RWPE2 (cell line): Measurements from ENCODE around the gene HNRNPA3.
A peak's percentile ranks its signal among the peaks of the same experiment; 100 is the strongest.
"Not testable (repeated sequence)": the region's sequence is repeated elsewhere in the genome, so short reads cannot be mapped to it uniquely, and the experiment has no call there.

Experiments used
- ATAC-seq: fragments of 200-7000 bp; cut with Tn5 transposase; 3 replicates; pipeline ENCODE4 v1.9.1; 2021; ENCODE audit warnings: low read depth
- DNase-seq: peaks from one replicate; pipeline ENCODE4 v3.0.0-alpha.2; 2020; ENCODE audit warnings: low spot score
- H3K27ac ChIP-seq: fragments of 450-650 bp; 2 replicates; pipeline ENCODE4 v1.5.1; 2017; ENCODE audit warnings: mild to moderate bottlenecking; ENCODE audit not compliant: poor library complexity, severe bottlenecking
- H3K27me3 ChIP-seq: fragments of 250-450 bp; sonication (Bioruptor Pico); 2 replicates; pipeline ENCODE4 v1.5.1; 2021; ENCODE audit warnings: mild to moderate bottlenecking, moderate library complexity; ENCODE audit not compliant: insufficient read depth, poor library complexity, severe bottlenecking
- H3K36me3 ChIP-seq: fragments of 250-450 bp; sonication (Bioruptor Pico); 2 replicates; pipeline ENCODE4 v1.5.1; 2020; ENCODE audit warnings: low read depth, mild to moderate bottlenecking, moderate library complexity
- H3K4me1 ChIP-seq: fragments of 250-450 bp; sonication (Bioruptor Pico); 2 replicates; pipeline ENCODE4 v1.5.1; 2021; ENCODE audit warnings: mild to moderate bottlenecking, moderate library complexity; ENCODE audit not compliant: insufficient read depth, poor library complexity, severe bottlenecking
- H3K4me3 ChIP-seq: fragments of 250-450 bp; sonication (Bioruptor Pico); 2 replicates; pipeline ENCODE4 v1.5.1; 2021; ENCODE audit warnings: mild to moderate bottlenecking, moderate library complexity; ENCODE audit not compliant: severe bottlenecking
- H3K9me3 ChIP-seq: fragments of 250-450 bp; sonication (Bioruptor Pico); 2 replicates; pipeline ENCODE4 v1.5.1; 2021; ENCODE audit warnings: mild to moderate bottlenecking, moderate library complexity; ENCODE audit not compliant: severe bottlenecking
- TF ChIP-seq, protein P1 (sequence below): fragments of 450-650 bp; IDR thresholded peaks from one replicate; pipeline ENCODE4 v1.5.1; 2017; ENCODE audit warnings: mild to moderate bottlenecking, moderate library complexity; ENCODE audit not compliant: poor library complexity, severe bottlenecking

HNRNPA3 gene

DNA sequence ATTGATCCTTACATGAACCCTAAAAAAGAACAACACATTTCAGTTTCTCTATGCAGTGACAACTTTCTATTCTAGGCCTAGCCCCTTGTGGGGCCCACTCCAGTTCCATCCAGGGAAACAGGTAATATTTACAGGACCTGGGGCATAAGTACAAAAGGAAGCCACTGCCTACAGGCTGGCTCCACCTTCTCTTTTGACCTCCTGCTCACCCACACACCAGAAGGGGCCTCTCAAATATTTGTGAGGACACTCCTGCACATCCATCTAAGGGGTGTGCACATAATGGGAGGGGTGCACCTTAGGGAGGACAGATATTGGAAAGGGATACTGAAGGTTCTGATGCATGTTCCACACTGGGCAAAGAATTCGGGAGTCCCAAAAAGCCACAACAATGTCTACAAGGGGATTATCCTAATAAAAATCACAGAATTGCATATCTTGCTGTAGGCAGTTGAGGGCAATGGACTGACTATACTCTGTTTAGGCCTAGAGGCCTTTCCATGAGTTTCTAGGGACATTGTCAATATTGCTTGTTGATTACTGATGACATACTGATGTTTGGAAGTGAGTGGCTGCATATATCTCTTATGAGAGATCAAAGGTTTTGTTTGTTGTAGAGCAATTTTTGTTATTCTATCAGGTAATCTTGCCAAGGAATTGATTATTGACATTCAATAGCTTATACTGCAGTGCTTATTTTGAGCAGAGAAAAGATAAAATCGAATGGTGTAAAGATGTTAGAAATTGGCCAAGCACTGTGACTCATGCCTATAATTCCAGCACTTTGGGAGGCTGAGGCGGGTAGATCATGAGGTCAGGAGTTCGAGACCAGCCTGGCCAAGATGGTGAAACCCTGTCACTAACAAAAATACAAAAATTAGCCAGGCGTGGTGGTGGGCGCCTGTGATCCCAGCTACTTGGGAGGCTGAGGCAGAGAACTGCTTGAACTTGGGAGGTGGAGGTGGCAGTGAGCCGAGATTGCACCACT, 23.8 kb upstream of the HNRNPA3 start:
- Histone ChIP-seq H3K27me3 (no peaks in the 10 kb centered on the region), H3K4me3 (no peak overlapping the region)
- ATAC-seq: no peak

DNA sequence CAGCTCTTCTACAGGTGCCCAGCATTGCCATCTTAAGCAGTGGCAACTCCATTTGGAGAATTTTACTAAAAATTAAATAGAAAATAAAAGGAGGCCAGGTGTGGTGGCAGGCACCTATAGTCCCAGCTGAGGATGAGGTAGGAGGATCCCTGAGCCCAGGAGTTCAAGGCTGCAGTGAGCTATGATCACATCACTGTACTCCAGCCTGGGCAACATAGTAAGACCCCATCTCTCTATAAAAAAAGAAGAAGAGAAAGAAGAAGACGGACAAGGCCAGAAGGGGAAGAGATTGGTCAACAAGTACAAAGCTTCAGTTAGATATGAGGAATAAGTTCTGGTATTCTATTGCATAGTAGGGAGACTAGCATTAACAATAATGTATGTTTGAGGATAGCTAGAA, 21.7 kb upstream of the HNRNPA3 start:
- TF ChIP-seq, protein P1, sequence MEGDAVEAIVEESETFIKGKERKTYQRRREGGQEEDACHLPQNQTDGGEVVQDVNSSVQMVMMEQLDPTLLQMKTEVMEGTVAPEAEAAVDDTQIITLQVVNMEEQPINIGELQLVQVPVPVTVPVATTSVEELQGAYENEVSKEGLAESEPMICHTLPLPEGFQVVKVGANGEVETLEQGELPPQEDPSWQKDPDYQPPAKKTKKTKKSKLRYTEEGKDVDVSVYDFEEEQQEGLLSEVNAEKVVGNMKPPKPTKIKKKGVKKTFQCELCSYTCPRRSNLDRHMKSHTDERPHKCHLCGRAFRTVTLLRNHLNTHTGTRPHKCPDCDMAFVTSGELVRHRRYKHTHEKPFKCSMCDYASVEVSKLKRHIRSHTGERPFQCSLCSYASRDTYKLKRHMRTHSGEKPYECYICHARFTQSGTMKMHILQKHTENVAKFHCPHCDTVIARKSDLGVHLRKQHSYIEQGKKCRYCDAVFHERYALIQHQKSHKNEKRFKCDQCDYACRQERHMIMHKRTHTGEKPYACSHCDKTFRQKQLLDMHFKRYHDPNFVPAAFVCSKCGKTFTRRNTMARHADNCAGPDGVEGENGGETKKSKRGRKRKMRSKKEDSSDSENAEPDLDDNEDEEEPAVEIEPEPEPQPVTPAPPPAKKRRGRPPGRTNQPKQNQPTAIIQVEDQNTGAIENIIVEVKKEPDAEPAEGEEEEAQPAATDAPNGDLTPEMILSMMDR: no peak
- ATAC-seq: no peak

More for the DNA sequence above, 23.8 kb upstream of the HNRNPA3 start:
- Histone ChIP-seq H3K27ac (no peak overlapping the region), H3K9me3 (no peaks in the 10 kb centered on the region), H3K4me1 (peaks cover 9% of the 10 kb centered on the region), H3K36me3 (no peaks in the 10 kb centered on the region)
- TF ChIP-seq, protein P1: no peak
- no peak for DNase-seq

DNA sequence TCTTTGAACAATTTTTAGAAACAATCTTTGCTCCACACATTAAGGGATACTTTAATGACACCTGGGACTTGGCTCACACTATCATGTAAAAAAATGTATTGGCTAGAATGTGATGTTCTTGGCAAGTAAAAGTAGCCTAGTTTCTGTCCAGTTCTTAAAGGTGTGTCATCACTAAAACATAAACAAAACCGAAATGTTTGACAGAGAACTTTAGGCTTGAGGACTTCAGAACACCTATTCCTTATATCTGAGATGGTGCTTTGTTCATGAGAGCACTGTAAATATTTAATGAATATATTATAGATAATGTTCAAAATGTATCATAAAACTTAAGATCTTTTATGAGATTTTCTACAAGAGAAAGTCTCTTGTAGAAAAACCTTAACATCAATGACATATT, 19.8 kb upstream of the HNRNPA3 start:
- ATAC-seq (no peak), DNase-seq (no peak)
- Histone ChIP-seq H3K27ac (no peak overlapping the region), H3K4me1 (peaks cover 9% of the 10 kb centered on the region), H3K4me3 (no peak overlapping the region), H3K9me3 (no peaks in the 10 kb centered on the region), H3K36me3 (no peaks in the 10 kb centered on the region), H3K27me3 (no peaks in the 10 kb centered on the region)
- TF ChIP-seq, protein P1: no peak

More for the DNA sequence above, 21.7 kb upstream of the HNRNPA3 start:
- H3K36me3 ChIP-seq: no peaks in the 10 kb centered on the region
- no peak for DNase-seq
- H3K4me3 ChIP-seq: no peak overlapping the region
- H3K27ac ChIP-seq: no peak overlapping the region
- H3K27me3 ChIP-seq: no peaks in the 10 kb centered on the region
- peaks cover 9% of the 10 kb centered on the region for H3K4me1 ChIP-seq
- no peaks in the 10 kb centered on the region for H3K9me3 ChIP-seq

DNA sequence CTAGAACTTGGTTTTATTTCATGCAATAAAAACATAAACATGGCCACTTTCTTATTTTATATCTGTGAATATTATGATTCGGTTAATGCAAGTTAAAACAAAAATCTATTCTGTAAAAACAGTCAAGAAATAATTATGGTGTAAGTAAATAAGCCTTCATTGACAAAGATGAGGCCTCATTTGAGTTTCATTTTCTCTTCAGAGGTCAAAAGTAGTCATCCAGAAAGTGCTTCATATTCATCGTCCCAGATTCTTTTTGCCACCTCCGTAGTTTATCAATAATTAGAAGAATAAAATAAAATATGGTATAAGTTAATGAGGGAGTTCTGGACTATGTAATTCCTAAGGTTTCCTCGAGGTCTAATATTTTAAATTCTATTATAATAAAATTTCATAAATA, 19.4 kb upstream of the HNRNPA3 start:
- ATAC-seq (no peak), DNase-seq (no peak)
- no peaks in the 10 kb centered on the region for H3K9me3 ChIP-seq
- no peaks in the 10 kb centered on the region for H3K36me3 ChIP-seq
- TF ChIP-seq, protein P1: no peak
- no peak overlapping the region for H3K4me3 ChIP-seq
- peaks cover 9% of the 10 kb centered on the region for H3K4me1 ChIP-seq
- no peak overlapping the region for H3K27ac ChIP-seq
- no peaks in the 10 kb centered on the region for H3K27me3 ChIP-seq

DNA sequence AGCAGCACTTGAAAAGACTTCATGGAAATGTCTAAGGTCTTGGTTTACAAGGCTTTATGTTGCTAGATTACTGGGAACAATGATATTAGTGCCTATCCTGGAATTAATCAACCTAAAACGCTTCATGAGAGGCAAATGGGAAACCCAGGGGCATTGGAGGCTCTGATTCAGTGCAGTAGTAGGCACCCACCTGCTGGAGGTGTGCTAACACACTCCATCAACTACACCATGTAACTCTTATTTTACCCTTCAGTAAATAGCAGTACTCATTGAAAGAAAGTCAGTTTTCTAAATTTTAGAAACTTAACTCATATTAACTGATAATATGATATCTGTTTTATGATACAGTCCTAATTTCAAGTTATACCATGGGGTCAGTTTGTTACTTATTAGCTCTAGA, 17.4 kb upstream of the HNRNPA3 start:
- H3K27ac ChIP-seq: no peak overlapping the region
- H3K36me3 ChIP-seq: no peaks in the 10 kb centered on the region
- H3K4me1 ChIP-seq: peaks cover 9% of the 10 kb centered on the region
- ATAC-seq (peak; percentile 44; the same call in 2 of the 3 replicates), DNase-seq (no peak)
- no peak overlapping the region for H3K4me3 ChIP-seq
- H3K27me3 ChIP-seq: no peaks in the 10 kb centered on the region
- TF ChIP-seq, protein P1: peak; percentile 12
- H3K9me3 ChIP-seq: no peaks in the 10 kb centered on the region

DNA sequence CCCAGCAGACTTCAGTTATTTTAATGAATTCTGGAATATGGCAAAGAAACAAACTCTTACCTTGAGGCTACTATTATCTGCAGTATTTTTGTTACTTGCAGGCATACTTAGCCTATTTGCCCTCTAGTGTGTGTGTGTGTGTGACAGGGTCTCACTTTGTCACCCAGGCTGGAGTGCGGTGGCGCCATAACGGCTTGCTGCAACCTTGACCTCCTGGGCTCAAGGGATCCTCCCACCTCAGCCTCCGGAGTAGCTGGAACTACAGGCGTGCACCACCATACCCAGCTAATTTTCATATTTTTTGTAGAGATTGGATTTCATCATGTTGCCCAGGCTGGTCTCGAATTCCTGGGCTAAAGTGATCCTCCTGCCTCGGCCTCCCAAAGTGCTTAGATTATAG, 12.2 kb upstream of the HNRNPA3 start:
- H3K27ac ChIP-seq, DNase-seq, H3K4me3 ChIP-seq, ATAC-seq, H3K36me3 ChIP-seq, H3K4me1 ChIP-seq, H3K9me3 ChIP-seq, H3K27me3 ChIP-seq: not testable (repeated sequence)
